Lung (tissue), 12 donors: ENCODE data around the gene ZNF14. TPM values are rescaled to one million over a fixed set of nuclear protein-coding genes. Genes with fewer than 3 reads are reported as not detected.
A peak's percentile ranks its signal among the peaks of the same experiment; 100 is the strongest.
"Not testable (repeated sequence)": the region's sequence is repeated elsewhere in the genome, so short reads cannot be mapped to it uniquely, and the experiment has no call there.

ENCODE experiments used
- ATAC-seq: fragments of 200-7000 bp; cut with Tn5 transposase; one replicate; pipeline ENCODE4 v1.9.1; 2020; ENCODE audit warnings: moderate number of reproducible peaks; ENCODE audit not compliant: insufficient read depth, low FRiP score
- DNase-seq, 3 donors: peaks; one replicate each; pipeline ENCODE4 v3.0.0-alpha.2; 2013 to 2017
- H3K27ac ChIP-seq, 2 donors: one replicate each; pipeline ENCODE4 v1.5.1; 2013; ENCODE audit warnings: mild to moderate bottlenecking in 2 of 2, moderate library complexity in 2 of 2, control low read depth in 1 of 2, inconsistent platforms in 1 of 2, low read depth in 1 of 2, low read length in 1 of 2
- H3K27me3 ChIP-seq, 3 donors: one replicate each; pipeline ENCODE4 v1.5.1; 2013; ENCODE audit warnings: low read length in 2 of 3; ENCODE audit not compliant: control insufficient read depth in 3 of 3, insufficient read depth in 3 of 3
- H3K36me3 ChIP-seq, 4 donors: one replicate each; pipeline ENCODE4 v1.5.1; 2013; ENCODE audit warnings: low read length in 4 of 4, mild to moderate bottlenecking in 1 of 4, moderate library complexity in 1 of 4; ENCODE audit not compliant: control insufficient read depth in 4 of 4, insufficient read depth in 4 of 4
- H3K4me1 ChIP-seq, 5 donors: one replicate each; pipeline ENCODE4 v1.5.1; 2013; ENCODE audit warnings: low read length in 5 of 5, mild to moderate bottlenecking in 2 of 5, moderate library complexity in 1 of 5; ENCODE audit not compliant: control insufficient read depth in 5 of 5, insufficient read depth in 5 of 5
- H3K4me3 ChIP-seq: one replicate; pipeline ENCODE4 v1.5.1; 2013; ENCODE audit warnings: mild to moderate bottlenecking, control low read depth, moderate library complexity
- H3K9ac ChIP-seq, 2 donors: one replicate each; pipeline ENCODE4 v1.5.1; 2013; ENCODE audit warnings: low read length in 2 of 2, control low read depth in 1 of 2; ENCODE audit not compliant: insufficient read depth in 1 of 2
- H3K9me3 ChIP-seq, 4 donors: one replicate each; pipeline ENCODE4 v1.5.1; 2013; ENCODE audit warnings: low read length in 3 of 4, mild to moderate bottlenecking in 1 of 4, moderate library complexity in 1 of 4; ENCODE audit not compliant: control insufficient read depth in 4 of 4, insufficient read depth in 3 of 4
- WGBS, 2 donors: extraction: QIAGEN DNeasy Blood & Tissue Kit; methylation state at CpG; one replicate each; pipeline ENCODE4 v1.1.7; 2013; 5-methylcytosine and 5-hydroxymethylcytosine counted together
- polyA plus RNA-seq, 2 donors: library from polyadenylated mRNA; stranded (reverse); fragments of 200-250 nt; gene quantifications; one replicate each; pipeline ENCODE4 v1.2.1, GENCODE V29; 2013
- total RNA-seq, 2 donors: library from RNA; depleted of rRNA in 1 of 2; stranded (reverse); fragments of >200 nt in 1 of 2; gene quantifications; one replicate each; pipeline ENCODE4 v1.2.1, GENCODE V29; 2014 to 2021
- TF ChIP-seq, protein P1 (sequence below): IDR thresholded peaks from 2 replicates; pipeline ENCODE4 v1.5.1; 2012; ENCODE audit warnings: mild to moderate bottlenecking; ENCODE audit errors: control extremely low read depth, extremely low read depth
- donor health status: control.
- donor health status: control.
- donor health status: Bipolar disorder and iron deficiency.
- donor health status: healthy.
- donor health status: DM: yes; HTN: yes; CAD: no.

Gene ZNF14
- total and polyA plus RNA-seq, 4 donors, result 2.6 to 18.1 (median 3.9) TPM

DNA sequence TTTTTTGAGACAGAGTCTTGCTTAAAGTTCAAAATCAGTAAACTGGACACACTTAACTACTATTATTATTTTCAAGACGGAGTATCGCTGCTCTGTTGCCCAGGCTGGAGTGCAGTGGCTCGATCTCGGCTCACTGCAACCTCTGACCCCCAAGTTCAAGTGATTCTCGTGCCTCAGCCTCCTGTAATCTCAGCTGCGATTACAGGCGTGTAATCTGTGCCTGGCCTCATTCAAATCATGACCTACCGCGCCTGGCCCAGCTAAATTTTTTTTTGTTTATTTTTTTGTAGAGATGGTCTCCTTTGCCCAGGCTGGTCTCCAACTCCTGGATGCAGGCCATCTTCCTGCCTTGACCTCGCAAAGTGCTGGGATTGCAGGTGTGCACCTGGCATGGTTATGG is 41.2 kb downstream of the ZNF14 start:
- TF ChIP-seq, protein P1, sequence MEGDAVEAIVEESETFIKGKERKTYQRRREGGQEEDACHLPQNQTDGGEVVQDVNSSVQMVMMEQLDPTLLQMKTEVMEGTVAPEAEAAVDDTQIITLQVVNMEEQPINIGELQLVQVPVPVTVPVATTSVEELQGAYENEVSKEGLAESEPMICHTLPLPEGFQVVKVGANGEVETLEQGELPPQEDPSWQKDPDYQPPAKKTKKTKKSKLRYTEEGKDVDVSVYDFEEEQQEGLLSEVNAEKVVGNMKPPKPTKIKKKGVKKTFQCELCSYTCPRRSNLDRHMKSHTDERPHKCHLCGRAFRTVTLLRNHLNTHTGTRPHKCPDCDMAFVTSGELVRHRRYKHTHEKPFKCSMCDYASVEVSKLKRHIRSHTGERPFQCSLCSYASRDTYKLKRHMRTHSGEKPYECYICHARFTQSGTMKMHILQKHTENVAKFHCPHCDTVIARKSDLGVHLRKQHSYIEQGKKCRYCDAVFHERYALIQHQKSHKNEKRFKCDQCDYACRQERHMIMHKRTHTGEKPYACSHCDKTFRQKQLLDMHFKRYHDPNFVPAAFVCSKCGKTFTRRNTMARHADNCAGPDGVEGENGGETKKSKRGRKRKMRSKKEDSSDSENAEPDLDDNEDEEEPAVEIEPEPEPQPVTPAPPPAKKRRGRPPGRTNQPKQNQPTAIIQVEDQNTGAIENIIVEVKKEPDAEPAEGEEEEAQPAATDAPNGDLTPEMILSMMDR, result no peak
- H3K36me3 ChIP-seq, result no peaks in the 10 kb centered on the region
- DNase-seq, result no peak
- H3K9me3 ChIP-seq, result peaks cover 0 to 7% (median 0%) of the 10 kb centered on the region in 4 donors
- no peaks in the 10 kb centered on the region for H3K4me1 ChIP-seq
- WGBS, 2 donors, result 87 to 95% methylated on average over 10 of the region's 10 CpGs
- H3K4me3 ChIP-seq, result no peak overlapping the region
- H3K9ac ChIP-seq, result no peak overlapping the region
- ATAC-seq, result no peak
- no peaks in the 10 kb centered on the region for H3K27me3 ChIP-seq
- no peak overlapping the region for H3K27ac ChIP-seq

DNA sequence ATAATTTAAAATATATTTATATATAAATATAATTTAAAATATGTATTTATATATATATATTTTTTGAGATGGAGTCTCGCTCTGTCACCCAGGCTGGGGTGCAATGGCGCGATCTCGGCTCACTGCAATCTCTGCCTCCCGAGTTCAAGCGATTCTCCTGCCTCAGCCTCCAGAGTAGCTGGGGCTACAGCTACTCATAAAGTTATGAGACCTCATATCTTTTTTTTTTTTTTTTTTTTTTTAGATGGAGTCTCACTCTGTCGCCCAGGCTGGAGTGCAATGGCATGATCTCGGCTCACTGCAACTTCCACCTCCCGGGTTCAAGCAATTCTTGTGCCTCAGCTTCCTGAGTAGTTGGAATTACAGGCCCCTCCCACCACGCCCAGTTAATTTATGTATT is 43.9 kb downstream of the ZNF14 start:
- not testable (repeated sequence) for H3K9me3 ChIP-seq, H3K4me1 ChIP-seq, H3K36me3 ChIP-seq, H3K9ac ChIP-seq, H3K27me3 ChIP-seq, ATAC-seq, H3K4me3 ChIP-seq, DNase-seq, H3K27ac ChIP-seq
- WGBS, 2 donors, result 97 to 99% methylated on average over 10 of the region's 10 CpGs

DNA sequence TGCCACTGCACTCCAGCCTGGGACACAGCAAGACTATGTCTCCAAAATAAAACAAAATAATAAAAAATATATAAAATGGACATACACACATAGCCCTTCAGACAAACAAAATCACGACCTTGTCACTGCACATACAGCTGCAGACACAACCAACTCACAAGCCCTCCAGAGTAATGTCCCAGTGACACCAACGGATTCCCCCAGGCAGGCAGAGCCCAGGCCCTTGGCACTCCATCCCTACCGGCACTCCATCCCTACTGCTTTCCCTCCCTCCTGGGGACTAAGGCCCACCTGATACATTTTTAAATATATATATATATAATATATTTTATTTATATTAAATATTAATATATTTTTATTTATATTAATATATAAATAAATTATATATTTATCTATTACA is 45.8 kb downstream of the ZNF14 start:
- ATAC-seq (no peak), DNase-seq (peak in 1 of 3 donors; percentile 14)
- Histone ChIP-seq H3K27me3 (no peaks in the 10 kb centered on the region), H3K9ac (no peak overlapping the region), H3K27ac (no peak overlapping the region), H3K4me1 (no peaks in the 10 kb centered on the region), H3K4me3 (no peak overlapping the region), H3K36me3 (no peaks in the 10 kb centered on the region), H3K9me3 (peaks cover 0 to 11% (median 3%) of the 10 kb centered on the region in 4 donors)
- WGBS, 2 donors, result 98 to 99% methylated on average over 3 of the region's 3 CpGs
- TF ChIP-seq, protein P1, result no peak

DNA sequence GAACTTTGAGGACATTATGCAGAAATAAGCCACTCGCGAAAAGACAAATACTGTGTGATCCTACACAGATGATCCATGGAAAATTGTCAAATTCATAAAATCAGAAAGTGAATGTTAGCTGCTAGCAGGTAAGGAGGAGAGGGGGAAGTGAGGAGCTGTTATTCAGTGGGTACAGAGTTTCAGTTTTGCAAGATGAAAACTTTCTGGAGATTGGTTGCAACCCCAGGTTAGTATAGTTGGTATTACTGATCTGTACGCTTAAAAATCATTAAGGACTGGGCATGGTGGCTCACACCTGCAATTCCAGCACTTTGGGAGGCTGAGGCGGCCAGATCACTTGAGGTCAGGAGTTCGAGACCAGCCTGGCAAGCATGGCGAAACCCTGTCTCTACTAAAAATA is 46.3 kb downstream of the ZNF14 start:
- WGBS, 2 donors, result 95 to 97% methylated on average over 6 of the region's 6 CpGs
- DNase-seq, result no peak
- Histone ChIP-seq H3K9ac (no peak overlapping the region), H3K27me3 (no peaks in the 10 kb centered on the region), H3K9me3 (peaks cover 0 to 14% (median 3%) of the 10 kb centered on the region in 4 donors), H3K27ac (no peak overlapping the region), H3K4me3 (no peak overlapping the region), H3K4me1 (no peaks in the 10 kb centered on the region), H3K36me3 (no peaks in the 10 kb centered on the region)
- TF ChIP-seq, protein P1, result no peak
- ATAC-seq, result no peak

DNA sequence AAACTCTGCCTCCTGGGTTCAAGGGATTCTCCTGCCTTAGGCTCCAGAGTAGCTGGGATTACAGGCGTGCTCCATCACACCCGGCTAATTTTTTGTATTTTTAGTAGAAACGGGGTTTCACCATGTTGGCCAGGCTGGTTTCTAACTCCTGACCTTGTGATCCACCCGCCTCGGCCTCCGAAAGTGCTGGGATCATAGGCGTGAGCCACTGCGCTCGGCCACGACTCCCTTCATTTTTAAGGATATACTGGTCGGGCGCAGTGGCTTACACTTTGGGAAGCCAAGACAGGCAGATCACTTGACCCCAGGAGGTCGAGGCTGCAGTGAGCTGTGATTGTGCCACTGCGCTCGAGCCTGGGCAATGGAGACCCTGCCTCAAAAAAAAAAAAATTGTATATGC is 46.8 kb downstream of the ZNF14 start:
- not testable (repeated sequence) for H3K4me1 ChIP-seq, ATAC-seq, DNase-seq, H3K27ac ChIP-seq, H3K36me3 ChIP-seq, H3K4me3 ChIP-seq, H3K9ac ChIP-seq, H3K27me3 ChIP-seq
- peaks cover 0 to 17% (median 3%) of the 10 kb centered on the region in 4 donors for H3K9me3 ChIP-seq
- 98% methylated on average over 15 of the region's 15 CpGs for WGBS, 2 donors
